ENCODE data around the gene TTYH3. TPM values are rescaled to one million over a fixed set of nuclear protein-coding genes. Genes with fewer than 3 reads are reported as not detected.
A peak's percentile ranks its signal among the peaks of the same experiment; 100 is the strongest.

TTYH3 gene
- total and polyA plus RNA-seq, 2 of the 13 experiments (the other 11 are each of a cell fraction or from before 2014, with no cell fraction given), result 26.3 to 50.0 TPM

DNA sequence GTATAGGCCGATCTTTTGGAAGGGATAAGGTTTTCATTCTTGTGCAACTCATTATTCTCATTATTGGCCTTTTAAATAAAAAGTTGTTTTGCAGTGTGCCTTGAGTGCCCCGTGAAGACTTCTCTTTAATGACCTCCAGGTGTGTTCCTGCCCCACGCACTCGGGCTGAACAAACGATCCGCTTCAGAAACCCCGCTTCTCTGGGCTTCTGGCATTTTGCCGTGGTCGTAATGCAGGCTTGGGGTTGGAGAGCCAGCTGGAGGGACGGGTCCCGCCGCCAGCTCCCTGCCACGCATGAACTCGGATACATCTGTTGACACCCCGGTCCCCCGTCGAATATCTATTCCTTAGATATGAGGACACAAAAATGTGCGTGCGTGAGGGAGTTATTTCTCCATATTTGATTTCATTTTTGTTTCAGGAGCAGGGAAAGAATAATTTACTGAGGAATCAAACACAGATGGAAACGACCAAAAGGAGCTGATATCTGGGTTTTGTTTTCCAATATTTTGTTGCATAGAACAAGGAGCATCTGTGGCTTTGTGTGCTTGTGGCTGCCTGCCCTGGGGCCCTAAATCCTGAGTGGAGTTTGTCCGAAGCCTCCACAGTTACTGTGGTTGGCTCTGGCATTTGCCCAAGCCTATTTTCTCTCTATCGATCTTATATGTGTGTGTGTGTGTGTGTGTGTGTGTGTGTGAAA is 17.0 kb upstream of the TTYH3 start:
- CTCF ChIA-PET (ENCODE audit: low intra/inter-chr PET ratio, low total read pairs), result no interaction called here
- Histone ChIP-seq H3K9ac (ENCODE audit: insufficient read depth, low read depth, low read length) (no peak overlapping the region), H3K4me1 (ENCODE audit: insufficient read depth, low read length) (peaks cover 65% of the 10 kb centered on the region), H2AFZ (ENCODE audit: low read length) (no peak overlapping the region), H4K20me1 (ENCODE audit: insufficient read depth, low read length) (no peaks in the 10 kb centered on the region), H3K9me3 (ENCODE audit: low read length) (no peaks in the 10 kb centered on the region), H3K27ac (ENCODE audit: extremely low read length, insufficient read depth, low read length) (no peak overlapping the region), H3K79me2 (ENCODE audit: insufficient read depth, low read length) (no peaks in the 10 kb centered on the region), H3K36me3 (replicated peaks in 1 of 2; ENCODE audit: control insufficient read depth in 1 of 2, insufficient read depth in 2 of 2, low read length in 2 of 2) (no peaks in the 10 kb centered on the region; a peak in 1 of 5 replicates), H3K4me3 (replicated peaks in 1 of 3; ENCODE audit: insufficient read depth in 1 of 3, low read depth in 2 of 3, low read length in 3 of 3) (no peak overlapping the region), H3K27me3 (ENCODE audit: control insufficient read depth in 1 of 2, insufficient read depth in 2 of 2, low read length in 2 of 2) (no peaks in the 10 kb centered on the region; a peak in 1 of 5 replicates), H3K4me2 (ENCODE audit: low read depth, low read length) (no peak overlapping the region)
- DNase-seq (ENCODE audit: low spot score), result no peak
- intact Hi-C loops (cut with micrococcal nuclease; ENCODE audit: unreplicated experiment), result no loop called here
- BruUV-seq (replicated peaks), result no TSS peak
- in situ Hi-C loops (cut with HindIII; ENCODE audit: extremely low pct_ligation_motif_present, low pct_unique_long_range_greater_than_20kb), result no loop called here
- TF ChIP-seq NR1H2 (CRISPR knock-in tag; IDR thresholded peaks at IDR 0.05; ENCODE audit: borderline replicate concordance, low read depth) (no peak), ZNF484 (CRISPR knock-in tag; IDR thresholded peaks at IDR 0.05; ENCODE audit: borderline replicate concordance, low read depth) (no peak), HDAC1 (CRISPR knock-in tag; IDR thresholded peaks at IDR 0.05) (no peak), MATR3 (CRISPR knock-in tag; IDR thresholded peaks at IDR 0.05) (no peak), SALL1 (CRISPR knock-in tag; IDR thresholded peaks at IDR 0.05) (no peak), ZBTB38 (CRISPR knock-in tag; IDR thresholded peaks at IDR 0.05) (0 out of 2 replicates have a peak, but pooled peaks have one; percentile 17)
- TF ChIP-seq, protein P1, sequence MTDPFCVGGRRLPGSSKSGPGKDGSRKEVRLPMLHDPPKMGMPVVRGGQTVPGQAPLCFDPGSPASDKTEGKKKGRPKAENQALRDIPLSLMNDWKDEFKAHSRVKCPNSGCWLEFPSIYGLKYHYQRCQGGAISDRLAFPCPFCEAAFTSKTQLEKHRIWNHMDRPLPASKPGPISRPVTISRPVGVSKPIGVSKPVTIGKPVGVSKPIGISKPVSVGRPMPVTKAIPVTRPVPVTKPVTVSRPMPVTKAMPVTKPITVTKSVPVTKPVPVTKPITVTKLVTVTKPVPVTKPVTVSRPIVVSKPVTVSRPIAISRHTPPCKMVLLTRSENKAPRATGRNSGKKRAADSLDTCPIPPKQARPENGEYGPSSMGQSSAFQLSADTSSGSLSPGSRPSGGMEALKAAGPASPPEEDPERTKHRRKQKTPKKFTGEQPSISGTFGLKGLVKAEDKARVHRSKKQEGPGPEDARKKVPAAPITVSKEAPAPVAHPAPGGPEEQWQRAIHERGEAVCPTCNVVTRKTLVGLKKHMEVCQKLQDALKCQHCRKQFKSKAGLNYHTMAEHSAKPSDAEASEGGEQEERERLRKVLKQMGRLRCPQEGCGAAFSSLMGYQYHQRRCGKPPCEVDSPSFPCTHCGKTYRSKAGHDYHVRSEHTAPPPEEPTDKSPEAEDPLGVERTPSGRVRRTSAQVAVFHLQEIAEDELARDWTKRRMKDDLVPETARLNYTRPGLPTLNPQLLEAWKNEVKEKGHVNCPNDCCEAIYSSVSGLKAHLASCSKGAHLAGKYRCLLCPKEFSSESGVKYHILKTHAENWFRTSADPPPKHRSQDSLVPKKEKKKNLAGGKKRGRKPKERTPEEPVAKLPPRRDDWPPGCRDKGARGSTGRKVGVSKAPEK (CRISPR knock-in tag; IDR thresholded peaks at IDR 0.05; ENCODE audit: borderline replicate concordance), result no peak
- ATAC-seq, result no peak
- POLR2A ChIA-PET, result interaction anchor here (0.7 to 3.7 kb wide), 3 partner anchors 8 to 15 kb away, joined by 3 to 29 read pairs (median 6); no protein-coding TSS in a partner anchor
- 78% methylated on average over 22 of the region's 22 CpGs for WGBS (ENCODE audit: low lambda C conversion rate)
- FAIRE-seq, result no peak

Data from HepG2 (cell line).